Gastroesophageal sphincter (tissue), 3 donors: ENCODE results near the gene PITPNM2.

Experiments
- CTCF ChIP-seq, 4 experiments: fragments of 200-600 bp in 2 of 4; fragments of 450-650 bp in 2 of 4; sonication (generic) in 1 of 4; IDR thresholded peaks; one replicate each; pipeline ENCODE4 v1.5.1; 2017 to 2019; ENCODE audit warnings: antibody characterized with exemption in 4 of 4, mild to moderate bottlenecking in 2 of 4, moderate library complexity in 2 of 4
- EP300 ChIP-seq: sonication (generic); formaldehyde crosslinking; IDR thresholded peaks from one replicate; pipeline ENCODE4 v1.6.1; 2017; ENCODE audit warnings: antibody characterized with exemption, mild to moderate bottlenecking
- POLR2A ChIP-seq, 2 donors: fragments of 450-650 bp; IDR thresholded peaks; one replicate each; pipeline ENCODE4 v1.6.1; 2017; ENCODE audit warnings: antibody characterized with exemption in 2 of 2, mild to moderate bottlenecking in 2 of 2, moderate library complexity in 1 of 2

DNA sequence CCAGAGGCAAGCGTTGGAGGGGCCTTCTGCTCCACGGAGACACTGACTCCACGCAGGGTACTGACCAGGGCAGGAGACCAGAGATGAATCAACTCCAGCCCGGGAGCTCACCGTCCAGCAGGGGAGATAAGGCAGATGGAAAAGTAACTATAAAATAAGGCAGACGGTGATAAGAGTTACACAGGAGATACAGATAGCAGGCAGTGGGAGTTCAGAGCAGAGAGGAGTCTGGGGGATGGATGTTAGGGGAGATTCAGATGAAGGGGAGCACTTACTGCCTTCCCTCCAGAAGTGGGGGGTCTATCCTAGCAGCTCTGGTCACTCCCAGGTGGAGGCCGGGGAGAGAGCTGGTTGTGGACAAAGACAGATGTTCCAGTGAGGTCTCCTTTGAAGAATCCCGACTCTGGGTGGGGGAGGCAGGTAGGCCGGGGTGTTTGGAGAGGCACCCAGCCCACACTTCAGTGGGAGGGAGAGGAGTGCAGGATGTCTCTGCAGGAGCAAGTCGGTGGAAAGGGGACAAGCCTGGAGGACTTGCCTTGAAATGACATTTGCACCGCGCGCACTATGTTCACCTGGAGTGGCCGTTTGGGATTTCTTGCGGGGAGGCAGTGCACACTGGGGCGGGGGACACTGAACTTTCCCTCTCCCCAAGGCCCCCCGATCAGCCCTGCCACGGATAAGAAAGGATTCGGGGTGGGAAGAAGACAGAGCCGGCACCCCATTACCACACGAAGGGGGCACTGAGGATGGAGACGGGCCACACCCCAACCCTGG is 1.2 kb downstream of the PITPNM2 start:
- no peak for TF ChIP-seq CTCF (IDR thresholded peaks at IDR 0.05)
- no peak for TF ChIP-seq POLR2A (IDR thresholded peaks at IDR 0.05)
- no peak for TF ChIP-seq EP300
